Keratinocyte (primary cell): Measurements from ENCODE around the gene LCE1C. TPM values are rescaled to one million over a fixed set of nuclear protein-coding genes. Genes with fewer than 3 reads are reported as not detected.

Experiments used
- DNase-seq: peaks from one replicate; pipeline ENCODE4 v3.0.0-alpha.2; 2011; ENCODE audit warnings: low read depth, missing footprints, low spot score
- FAIRE-seq: peaks from 2 replicates; lab custom pipeline; 2011; peaks lifted over from hg19 to GRCh38; lab: Jason Lieb, UNC
- H2AFZ ChIP-seq: 2 replicates; pipeline ENCODE4 v1.6.0; 2012; ENCODE audit warnings: low read length, control low read depth, inconsistent platforms; ENCODE audit not compliant: control insufficient read depth
- H3K27ac ChIP-seq: 2 replicates; pipeline ENCODE4 v1.5.1; 2011; ENCODE audit warnings: low read length; ENCODE audit not compliant: control insufficient read depth, insufficient read depth
- H3K27me3 ChIP-seq: 3 replicates; pipeline ENCODE4 v1.6.0; 2011; ENCODE audit warnings: low read length; ENCODE audit not compliant: control insufficient read depth, insufficient read depth; ENCODE audit errors: extremely low read depth
- H3K36me3 ChIP-seq, 2 experiments: 2 replicates in 1 of 2; 3 replicates in 1 of 2; pipeline ENCODE4 v1.5.1; 2011; ENCODE audit warnings: low read length in 2 of 2, mild to moderate bottlenecking in 1 of 2; ENCODE audit not compliant: control insufficient read depth in 2 of 2, insufficient read depth in 2 of 2; ENCODE audit errors: extremely low read depth in 1 of 2
- H3K4me1 ChIP-seq: 3 replicates; pipeline ENCODE4 v1.5.1; 2011; ENCODE audit warnings: low read length; ENCODE audit not compliant: control insufficient read depth, insufficient read depth; ENCODE audit errors: extremely low read depth
- H3K4me2 ChIP-seq: 3 replicates; pipeline ENCODE4 v1.6.0; 2011; ENCODE audit warnings: low read depth, low read length; ENCODE audit not compliant: control insufficient read depth, insufficient read depth; ENCODE audit errors: extremely low read depth
- H3K4me3 ChIP-seq, 3 experiments: fragments of 200-600 bp in 1 of 3; sonication (generic) in 1 of 3; 2 replicates in 2 of 3; 3 replicates in 1 of 3; pipeline ENCODE4 v1.5.1; 2011 to 2016; ENCODE audit warnings: low read length in 3 of 3, mild to moderate bottlenecking in 3 of 3, control low read depth in 2 of 3, inconsistent platforms in 1 of 3, low read depth in 1 of 3, mixed read lengths in 1 of 3, mixed run types in 1 of 3, moderate library complexity in 1 of 3; ENCODE audit not compliant: control insufficient read depth in 2 of 3, insufficient read depth in 2 of 3; ENCODE audit errors: extremely low read depth in 1 of 3
- H3K79me2 ChIP-seq: 2 replicates; pipeline ENCODE4 v1.6.0; 2012; ENCODE audit warnings: low read length; ENCODE audit not compliant: control insufficient read depth, insufficient read depth
- H3K9ac ChIP-seq: 3 replicates; pipeline ENCODE4 v1.6.0; 2011; ENCODE audit warnings: low read length; ENCODE audit not compliant: control insufficient read depth, insufficient read depth; ENCODE audit errors: extremely low read depth
- H3K9me1 ChIP-seq: 3 replicates; pipeline ENCODE4 v1.6.0; 2011; ENCODE audit warnings: low read length; ENCODE audit not compliant: control insufficient read depth, insufficient read depth; ENCODE audit errors: extremely low read depth
- H3K9me3 ChIP-seq: 2 replicates; pipeline ENCODE4 v1.5.1; 2012; ENCODE audit warnings: low read depth, low read length; ENCODE audit not compliant: control insufficient read depth
- H4K20me1 ChIP-seq: 3 replicates; pipeline ENCODE4 v1.6.0; 2011; ENCODE audit warnings: low read length; ENCODE audit not compliant: control insufficient read depth, insufficient read depth; ENCODE audit errors: extremely low read depth
- EZH2 ChIP-seq: IDR thresholded peaks from one replicate; pipeline ENCODE4 v1.6.1; 2012; ENCODE audit warnings: inconsistent platforms, mild to moderate bottlenecking, low read length, moderate library complexity
- dilution Hi-C: fragments of 300-500 bp; cut with MboI; formaldehyde crosslinking; loops from one replicate; pipeline ENCODE4 v1.7.0; 2020; ENCODE audit warnings: low sequenced_read_pairs; ENCODE audit not compliant: extremely low pct_ligation_motif_present
- polyA plus RNA-seq, 5 experiments: library from polyadenylated mRNA; depleted of rRNA in 3 of 5; stranded (reverse) in 3 of 5; stranded (forward) in 1 of 5; unstranded in 1 of 5; fragments of >200 nt; gene quantifications; 1 replicate in 1 of 5; 2 replicates in 3 of 5; 3 replicates in 1 of 5; pipeline versions ENCODE4 v1.2.1 to v1.2.3, GENCODE V29; 2011 to 2012; ENCODE audit warnings: missing spikeins in 2 of 5, low read depth in 1 of 5, low replicate concordance in 1 of 5
- TF ChIP-seq, protein P1 (sequence below), 3 experiments: IDR thresholded peaks in 1 of 3; conservative IDR thresholded peaks in 1 of 3; optimal IDR thresholded peaks in 1 of 3; 2 replicates in 2 of 3; 3 replicates in 1 of 3; pipeline versions ENCODE3 to v1.5.1; 2011; ENCODE audit warnings: low read length in 3 of 3, mild to moderate bottlenecking in 3 of 3, moderate library complexity in 2 of 3, control low read depth in 1 of 3, inconsistent platforms in 1 of 3; ENCODE audit not compliant: insufficient read depth in 2 of 3; ENCODE audit errors: extremely low read depth in 1 of 3

Gene LCE1C
- polyA plus RNA-seq, 1 donor (not counting 4 experiments of a cell fraction or from before 2014, with no cell fraction given), result 1.8 TPM

DNA sequence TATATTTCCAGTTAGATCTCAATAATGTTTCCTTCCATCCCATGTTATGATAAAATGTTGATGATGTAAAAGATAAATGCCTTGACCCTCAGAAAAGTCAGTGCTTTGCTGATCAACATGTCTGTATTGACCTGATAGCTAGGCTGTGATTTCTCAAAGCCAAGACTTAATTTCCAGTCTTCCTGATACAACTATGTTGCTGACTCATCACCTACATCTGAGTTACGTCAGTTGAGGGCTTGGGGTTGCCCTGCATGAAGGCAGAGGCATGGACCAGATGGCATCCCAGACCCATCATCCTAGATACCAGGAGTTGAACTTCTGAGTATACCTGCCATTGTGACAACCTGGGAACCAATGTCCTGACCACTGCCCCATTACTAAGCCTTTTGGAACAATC, 5.1 kb downstream of the LCE1C start:
- FAIRE-seq (peak; percentile 70), DNase-seq (no peak)
- dilution Hi-C loops, result no loop called here
- H4K20me1 ChIP-seq, result no peaks in the 10 kb centered on the region
- no peaks in the 10 kb centered on the region for H3K9me3 ChIP-seq
- H3K4me1 ChIP-seq, result peaks cover 3% of the 10 kb centered on the region
- H2AFZ ChIP-seq, result no peak overlapping the region
- H3K9ac ChIP-seq, result no peak overlapping the region
- H3K27me3 ChIP-seq, result no peaks in the 10 kb centered on the region
- no peaks in the 10 kb centered on the region for H3K9me1 ChIP-seq
- no peaks in the 10 kb centered on the region for H3K36me3 ChIP-seq
- H3K4me2 ChIP-seq, result no peak overlapping the region
- H3K4me3 ChIP-seq, result no peak overlapping the region
- H3K79me2 ChIP-seq, result no peaks in the 10 kb centered on the region
- H3K27ac ChIP-seq, result no peak overlapping the region
- TF ChIP-seq, protein P1, sequence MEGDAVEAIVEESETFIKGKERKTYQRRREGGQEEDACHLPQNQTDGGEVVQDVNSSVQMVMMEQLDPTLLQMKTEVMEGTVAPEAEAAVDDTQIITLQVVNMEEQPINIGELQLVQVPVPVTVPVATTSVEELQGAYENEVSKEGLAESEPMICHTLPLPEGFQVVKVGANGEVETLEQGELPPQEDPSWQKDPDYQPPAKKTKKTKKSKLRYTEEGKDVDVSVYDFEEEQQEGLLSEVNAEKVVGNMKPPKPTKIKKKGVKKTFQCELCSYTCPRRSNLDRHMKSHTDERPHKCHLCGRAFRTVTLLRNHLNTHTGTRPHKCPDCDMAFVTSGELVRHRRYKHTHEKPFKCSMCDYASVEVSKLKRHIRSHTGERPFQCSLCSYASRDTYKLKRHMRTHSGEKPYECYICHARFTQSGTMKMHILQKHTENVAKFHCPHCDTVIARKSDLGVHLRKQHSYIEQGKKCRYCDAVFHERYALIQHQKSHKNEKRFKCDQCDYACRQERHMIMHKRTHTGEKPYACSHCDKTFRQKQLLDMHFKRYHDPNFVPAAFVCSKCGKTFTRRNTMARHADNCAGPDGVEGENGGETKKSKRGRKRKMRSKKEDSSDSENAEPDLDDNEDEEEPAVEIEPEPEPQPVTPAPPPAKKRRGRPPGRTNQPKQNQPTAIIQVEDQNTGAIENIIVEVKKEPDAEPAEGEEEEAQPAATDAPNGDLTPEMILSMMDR (optimal IDR thresholded peaks at IDR 0.05 in 1 of 3, IDR thresholded peaks at IDR 0.05 in 1 of 3, conservative IDR thresholded peaks at IDR 0.05 in 1 of 3; ENCODE audit: extremely low read depth in 1 of 3, insufficient read depth in 2 of 3, low read length in 3 of 3), result no peak
- no peak for TF ChIP-seq EZH2

DNA sequence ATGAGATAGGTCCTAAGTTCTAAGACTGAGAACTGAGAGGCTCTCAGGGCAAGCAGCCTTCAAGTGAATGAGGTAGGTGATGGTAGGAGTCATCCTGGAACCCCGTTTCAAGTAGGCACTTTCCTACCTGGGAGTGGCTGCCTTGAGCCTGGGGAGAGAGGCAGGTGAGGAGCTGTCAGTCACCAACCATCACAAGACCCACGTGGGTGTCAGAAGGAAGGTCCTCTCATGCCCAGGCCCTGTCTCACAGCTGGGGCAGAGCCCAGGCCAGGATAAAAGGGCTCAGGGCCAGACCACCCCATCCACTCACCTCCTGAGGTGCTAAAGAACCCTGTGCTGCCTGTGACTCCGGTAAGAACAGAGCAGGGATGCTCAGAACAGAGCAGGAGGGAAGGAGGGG, 10.0 kb downstream of the LCE1C start, which contains the start of gene LCE1D:
Gene LCE1D (plus strand): TSS at position 301 of the 400 bp plus-strand sequence. CDS start 1,074 bp downstream, outside the sequence.
- Histone ChIP-seq H3K4me2 (no peak within 1 kb of the TSS), H4K20me1 (no peaks in the 10 kb centered on the region), H3K4me3 (no peak within 1 kb of the TSS), H3K27ac (no peak within 1 kb of the TSS), H3K79me2 (no peaks in the 10 kb centered on the region), H3K27me3 (no peaks in the 10 kb centered on the region), H3K9me1 (no peaks in the 10 kb centered on the region), H3K4me1 (no peaks in the 10 kb centered on the region), H3K36me3 (no peaks in the 10 kb centered on the region), H2AFZ (no peak within 1 kb of the TSS), H3K9ac (no peak within 1 kb of the TSS), H3K9me3 (no peaks in the 10 kb centered on the region)
- dilution Hi-C loops, result no loop called here
- no peak for TF ChIP-seq EZH2
- TF ChIP-seq, protein P1 (optimal IDR thresholded peaks at IDR 0.05 in 1 of 3, IDR thresholded peaks at IDR 0.05 in 1 of 3, conservative IDR thresholded peaks at IDR 0.05 in 1 of 3; ENCODE audit: extremely low read depth in 1 of 3, insufficient read depth in 2 of 3, low read length in 3 of 3), result no peak
- FAIRE-seq (no peak), DNase-seq (no peak)
